H1 (cell line): ENCODE measurements around the gene RTL9. TPM values are rescaled to one million over a fixed set of nuclear protein-coding genes. Genes with fewer than 3 reads are reported as not detected.

Source experiments
- CTCF ChIA-PET: fragments of 300-600 bp; sonication (Branson Sonifier 250); formaldehyde crosslinking; loops from one replicate; lab custom pipeline; 2021; ENCODE audit not compliant: partially characterized antibody; lab: Charles Lee
- POLR2A ChIA-PET: fragments of 300-600 bp; sonication (Branson Sonifier 250); formaldehyde crosslinking; loops from one replicate; lab custom pipeline; 2021; ENCODE audit warnings: inconsistent platforms; ENCODE audit not compliant: partially characterized antibody; lab: Charles Lee
- DNase-seq, 2 experiments: peaks; one replicate each; pipeline versions ENCODE4 v3.0.0 to v3.0.0-alpha.2; 2010 to 2022; ENCODE audit warnings: low spot score in 2 of 2, low read depth in 1 of 2, mixed read lengths in 1 of 2
- FAIRE-seq: peaks from 2 replicates; lab custom pipeline; 2011; peaks lifted over from hg19 to GRCh38; lab: Jason Lieb, UNC
- H2AFZ ChIP-seq: 2 replicates; pipeline ENCODE4 v1.8.1; 2012; ENCODE audit warnings: low read length, inconsistent platforms
- H2AK5ac ChIP-seq: 2 replicates; pipeline ENCODE4 v1.6.1; 2013; ENCODE audit warnings: low read depth, low read length
- H2BK120ac ChIP-seq: replicated peaks from 2 replicates; pipeline ENCODE3; 2013; ENCODE audit warnings: low read depth, low read length, inconsistent platforms
- H2BK12ac ChIP-seq: 2 replicates; pipeline ENCODE4 v1.6.1; 2013; ENCODE audit warnings: low read depth, low read length
- H2BK15ac ChIP-seq: 2 replicates; pipeline ENCODE4 v1.6.1; 2013; ENCODE audit warnings: low read length
- H2BK20ac ChIP-seq: 2 replicates; pipeline ENCODE4 v1.6.1; 2013; ENCODE audit warnings: low read length
- H2BK5ac ChIP-seq: 2 replicates; pipeline ENCODE4 v1.6.1; 2013; ENCODE audit warnings: low read depth, low read length
- H3K14ac ChIP-seq: 2 replicates; pipeline ENCODE4 v1.6.1; 2013; ENCODE audit warnings: inconsistent platforms; ENCODE audit not compliant: insufficient read length
- H3K18ac ChIP-seq: 2 replicates; pipeline ENCODE4 v1.6.1; 2013; ENCODE audit warnings: low read length; ENCODE audit errors: extremely low read depth
- H3K23ac ChIP-seq: 2 replicates; pipeline ENCODE4 v1.6.1; 2013; ENCODE audit warnings: inconsistent platforms; ENCODE audit not compliant: insufficient read length
- H3K23me2 ChIP-seq: 2 replicates; pipeline ENCODE4 v1.6.1; 2013; ENCODE audit warnings: low read depth, low read length
- H3K27ac ChIP-seq: 2 replicates; pipeline ENCODE4 v1.6.1; 2011; ENCODE audit warnings: low read depth, low read length, inconsistent platforms
- H3K27me3 ChIP-seq, 4 experiments: replicated peaks in 1 of 4; 1 replicate in 1 of 4; 2 replicates in 3 of 4; pipeline versions ENCODE4 v1.6.1 to v1.8.1; 2011 to 2013; ENCODE audit warnings: low read length in 3 of 4, mild to moderate bottlenecking in 3 of 4, inconsistent platforms in 2 of 4, mixed read lengths in 2 of 4, moderate library complexity in 1 of 4; ENCODE audit not compliant: control insufficient read depth in 3 of 4, insufficient read depth in 3 of 4; ENCODE audit errors: extremely low read depth in 1 of 4
- H3K36me3 ChIP-seq, 4 experiments: 2 replicates each; pipeline versions ENCODE4 v1.6.1 to v1.8.1; 2011 to 2013; ENCODE audit warnings: mild to moderate bottlenecking in 4 of 4, low read length in 3 of 4, moderate library complexity in 2 of 4, control low read depth in 1 of 4, inconsistent platforms in 1 of 4; ENCODE audit not compliant: insufficient read depth in 4 of 4, control insufficient read depth in 2 of 4
- H3K4ac ChIP-seq: replicated peaks from 2 replicates; pipeline ENCODE3; 2013; ENCODE audit warnings: low read length, low read depth, mixed read lengths, inconsistent platforms; ENCODE audit not compliant: insufficient read length
- H3K4me1 ChIP-seq, 4 experiments: replicated peaks in 1 of 4; 1 replicate in 1 of 4; 2 replicates in 3 of 4; pipeline versions ENCODE4 v1.6.1 to v1.8.1; 2011 to 2013; ENCODE audit warnings: low read length in 3 of 4, inconsistent platforms in 2 of 4, mixed read lengths in 1 of 4; ENCODE audit not compliant: insufficient read depth in 4 of 4, control insufficient read depth in 3 of 4
- H3K4me2 ChIP-seq, 2 experiments: 2 replicates each; pipeline versions ENCODE4 v1.6.1 to v1.8.1; 2011 to 2013; ENCODE audit warnings: low read depth in 2 of 2, low read length in 2 of 2, control low read depth in 1 of 2, inconsistent platforms in 1 of 2, mild to moderate bottlenecking in 1 of 2; ENCODE audit not compliant: insufficient read depth in 1 of 2
- H3K4me3 ChIP-seq, 4 experiments: fragments of 200-600, 300-600 bp in 1 of 4; sonication (generic), shearing (Covaris generic), sonication (Bioruptor Twin) in 1 of 4; 2 replicates each; pipeline versions ENCODE4 v1.5.1 to v1.8.1; 2011 to 2016; ENCODE audit warnings: low read length in 4 of 4, low read depth in 3 of 4, control low read depth in 2 of 4, inconsistent platforms in 2 of 4, mild to moderate bottlenecking in 2 of 4, mixed read lengths in 1 of 4, moderate library complexity in 1 of 4; ENCODE audit not compliant: insufficient read depth in 2 of 4; ENCODE audit errors: extremely low read depth in 1 of 4
- H3K56ac ChIP-seq: replicated peaks from 2 replicates; pipeline ENCODE3; 2013; ENCODE audit warnings: low read depth, mild to moderate bottlenecking, mixed read lengths, low read length, inconsistent platforms; ENCODE audit not compliant: insufficient read length
- H3K79me1 ChIP-seq: 2 replicates; pipeline ENCODE4 v1.6.1; 2013; ENCODE audit warnings: low read depth, low read length, control low read depth
- H3K79me2 ChIP-seq, 2 experiments: 2 replicates each; pipeline versions ENCODE4 v1.6.1 to v1.8.1; 2012 to 2013; ENCODE audit warnings: low read length in 2 of 2, mild to moderate bottlenecking in 2 of 2, inconsistent platforms in 1 of 2; ENCODE audit not compliant: insufficient read depth in 2 of 2, control insufficient read depth in 1 of 2
- H3K9ac ChIP-seq, 4 experiments: replicated peaks in 1 of 4; 1 replicate in 1 of 4; 2 replicates in 3 of 4; pipeline versions ENCODE4 v1.6.1 to v1.8.1; 2011 to 2013; ENCODE audit warnings: low read depth in 3 of 4, low read length in 3 of 4, control low read depth in 2 of 4, mild to moderate bottlenecking in 2 of 4, moderate library complexity in 2 of 4, inconsistent platforms in 1 of 4; ENCODE audit errors: extremely low read depth in 1 of 4
- H3K9me3 ChIP-seq, 2 experiments: 2 replicates each; pipeline versions ENCODE4 v1.6.1 to v1.8.1; 2012 to 2013; ENCODE audit warnings: mild to moderate bottlenecking in 2 of 2, moderate library complexity in 2 of 2, control low read depth in 1 of 2, inconsistent platforms in 1 of 2, low read depth in 1 of 2, low read length in 1 of 2, mixed read lengths in 1 of 2; ENCODE audit not compliant: insufficient read depth in 2 of 2
- H4K20me1 ChIP-seq, 2 experiments: replicated peaks in 1 of 2; 2 replicates each; pipeline versions ENCODE3 to v1.8.1; 2011 to 2013; ENCODE audit warnings: inconsistent platforms in 2 of 2, low read length in 2 of 2, mild to moderate bottlenecking in 1 of 2; ENCODE audit not compliant: insufficient read depth in 2 of 2, control insufficient read depth in 1 of 2
- H4K5ac ChIP-seq: 2 replicates; pipeline ENCODE4 v1.6.1; 2013; ENCODE audit warnings: low read length, low read depth, mixed read lengths, inconsistent platforms; ENCODE audit not compliant: insufficient read length
- H4K8ac ChIP-seq: 2 replicates; pipeline ENCODE4 v1.8.0; 2013; ENCODE audit warnings: mild to moderate bottlenecking, moderate library complexity, low read length, inconsistent platforms; ENCODE audit not compliant: insufficient read depth; ENCODE audit errors: extremely low read depth
- H4K91ac ChIP-seq: replicated peaks from 2 replicates; pipeline ENCODE3; 2013; ENCODE audit warnings: low read length, mixed read lengths, inconsistent platforms; ENCODE audit not compliant: insufficient read length
- BACH1 ChIP-seq: IDR thresholded peaks from 2 replicates; pipeline ENCODE4 v1.6.1; 2012; ENCODE audit warnings: low read length, improper control_type of control experiment
- EGR1 ChIP-seq: IDR thresholded peaks from 2 replicates; pipeline ENCODE4 v1.6.1; 2011; ENCODE audit warnings: low read depth, low read length, borderline replicate concordance
- SP1 ChIP-seq: IDR thresholded peaks from 2 replicates; pipeline ENCODE4 v1.6.1; 2011; ENCODE audit warnings: low read depth, low read length
- SP4 ChIP-seq: IDR thresholded peaks from 2 replicates; pipeline ENCODE4 v1.6.1; 2012; ENCODE audit warnings: low read length, inconsistent platforms
- SRF ChIP-seq: IDR thresholded peaks from 2 replicates; pipeline ENCODE4 v1.6.1; 2011; ENCODE audit warnings: mild to moderate bottlenecking, low read depth, low read length, moderate library complexity
- WGBS, 2 experiments: shearing (Covaris generic) in 1 of 2; methylation state at CpG; one replicate each; pipeline versions ENCODE4 v1.1.6 to v1.1.7; 2013 to 2015; ENCODE audit warnings: low lambda C conversion rate in 2 of 2, mixed read lengths in 2 of 2, inconsistent platforms in 1 of 2, low coverage in 1 of 2, missing lambda C conversion rate in 1 of 2; ENCODE audit not compliant: insufficient replicate concordance in 2 of 2, insufficient coverage in 1 of 2, insufficient read length in 1 of 2; ENCODE audit errors: extremely low coverage in 1 of 2, missing lambda C conversion rate in 1 of 2; 5-methylcytosine and 5-hydroxymethylcytosine counted together
- polyA plus RNA-seq, 7 experiments: library from polyadenylated mRNA; depleted of rRNA in 3 of 7; stranded (reverse) in 5 of 7; unstranded in 2 of 7; fragments of >200 nt in 5 of 7; fragments of 200-250 nt in 2 of 7; gene quantifications; 1 replicate in 5 of 7; 2 replicates in 1 of 7; 4 replicates in 1 of 7; pipeline versions ENCODE4 v1.2.1 to v1.2.3, GENCODE V29; 2011 to 2013; ENCODE audit warnings: missing spikeins in 2 of 7, mixed read lengths in 2 of 7
- total RNA-seq: library from RNA; stranded (reverse); fragmentation: NEBNext Ultra II Directional; extraction: Animal tissue kit (Norgen Biotek cat#: 25700); gene quantifications from 2 replicates; pipeline ENCODE4 v1.2.1, GENCODE V29; 2021

RTL9 gene
- total and polyA plus RNA-seq, 2 of the 8 experiments (the other 6 are each of a cell fraction or from before 2014, with no cell fraction given): 0.09 to 0.20 TPM

- no peak overlapping the region for H3K4ac ChIP-seq
- H3K56ac ChIP-seq: no peak overlapping the region
- DNase-seq (no peak), FAIRE-seq (no peak)
- H2BK5ac ChIP-seq: no peak overlapping the region
- H2BK12ac ChIP-seq: no peak overlapping the region
- no peak overlapping the region for H2AK5ac ChIP-seq
- H3K4me3 ChIP-seq: no peak overlapping the region
- H4K8ac ChIP-seq: no peak overlapping the region
- TF ChIP-seq EGR1 (no peak), BACH1 (no peak), SP1 (no peak), SRF (no peak), SP4 (no peak)
- H3K27me3 ChIP-seq: no peaks in the 10 kb centered on the region
- H4K91ac ChIP-seq: no peak overlapping the region
- H3K4me2 ChIP-seq: no peak overlapping the region; a peak in 1 of 4 replicates
- no peaks in the 10 kb centered on the region for H3K79me1 ChIP-seq
- CTCF ChIA-PET: interaction anchor here (0.6 to 1.1 kb wide), 5 partner anchors 9 to 143 kb away, joined by 3 to 4 read pairs (median 3); no protein-coding TSS in a partner anchor
- H2BK15ac ChIP-seq: no peak overlapping the region
- no peak overlapping the region for H3K14ac ChIP-seq
- no peak overlapping the region for H3K18ac ChIP-seq
- no peak overlapping the region for H2BK20ac ChIP-seq
- H3K9me3 ChIP-seq: no peaks in the 10 kb centered on the region
- H3K4me1 ChIP-seq: peaks cover 0 to 14% (median 2%) of the 10 kb centered on the region in 4 experiments; a peak in 3 of 7 replicates
- H4K5ac ChIP-seq: no peak overlapping the region
- H3K36me3 ChIP-seq: no peaks in the 10 kb centered on the region
- 80% methylated on average over 1 of the region's 1 CpG; no CpG with 5 or more reads in 1 of the 2 experiments for WGBS, 2 experiments
- no peak overlapping the region for H2AFZ ChIP-seq
- no peaks in the 10 kb centered on the region for H3K23me2 ChIP-seq
- POLR2A ChIA-PET: interaction anchor here (0.6 to 1.1 kb wide), 2 partner anchors 14 to 56 kb away, joined by 3 read pairs; no protein-coding TSS in a partner anchor
- peaks cover 0 to 3% of the 10 kb centered on the region in 2 experiments for H4K20me1 ChIP-seq
- H2BK120ac ChIP-seq: no peak overlapping the region
- no peak overlapping the region for H3K27ac ChIP-seq
- peaks cover 0 to 92% of the 10 kb centered on the region in 2 experiments; a peak in 3 of 4 replicates for H3K79me2 ChIP-seq
- H3K23ac ChIP-seq: no peak overlapping the region
- H3K9ac ChIP-seq: no peak overlapping the region
Observed at GRCh38 chrX:110311437-110312230, 47.0 kb upstream of the RTL9 start.
